ENCODE measurements around the gene PIMREG.

DNA sequence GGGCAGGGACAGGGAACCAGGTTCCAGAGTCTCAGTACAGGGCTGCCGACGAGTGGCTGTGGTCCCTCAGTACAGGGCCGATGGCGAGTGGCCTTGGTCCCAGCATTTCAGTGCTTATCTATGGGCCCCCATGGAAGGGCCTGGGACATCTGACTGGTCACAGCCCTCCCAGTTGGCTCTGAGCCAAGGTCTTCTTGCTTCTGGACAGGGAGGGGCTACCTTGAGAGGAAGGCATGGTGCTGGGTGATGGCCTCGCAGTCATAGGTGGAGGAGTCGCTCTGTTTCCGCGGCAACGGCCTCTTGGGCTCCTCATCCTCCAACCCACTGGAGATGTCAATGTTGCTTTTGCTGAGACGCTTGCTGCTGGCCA is 32.5 kb downstream of the PIMREG start:
- no peak for TF ChIP-seq EZH2phosphoT487 (IDR thresholded peaks at IDR 0.05; ENCODE audit: borderline replicate concordance, low read length)
- TF ChIP-seq, protein P1, sequence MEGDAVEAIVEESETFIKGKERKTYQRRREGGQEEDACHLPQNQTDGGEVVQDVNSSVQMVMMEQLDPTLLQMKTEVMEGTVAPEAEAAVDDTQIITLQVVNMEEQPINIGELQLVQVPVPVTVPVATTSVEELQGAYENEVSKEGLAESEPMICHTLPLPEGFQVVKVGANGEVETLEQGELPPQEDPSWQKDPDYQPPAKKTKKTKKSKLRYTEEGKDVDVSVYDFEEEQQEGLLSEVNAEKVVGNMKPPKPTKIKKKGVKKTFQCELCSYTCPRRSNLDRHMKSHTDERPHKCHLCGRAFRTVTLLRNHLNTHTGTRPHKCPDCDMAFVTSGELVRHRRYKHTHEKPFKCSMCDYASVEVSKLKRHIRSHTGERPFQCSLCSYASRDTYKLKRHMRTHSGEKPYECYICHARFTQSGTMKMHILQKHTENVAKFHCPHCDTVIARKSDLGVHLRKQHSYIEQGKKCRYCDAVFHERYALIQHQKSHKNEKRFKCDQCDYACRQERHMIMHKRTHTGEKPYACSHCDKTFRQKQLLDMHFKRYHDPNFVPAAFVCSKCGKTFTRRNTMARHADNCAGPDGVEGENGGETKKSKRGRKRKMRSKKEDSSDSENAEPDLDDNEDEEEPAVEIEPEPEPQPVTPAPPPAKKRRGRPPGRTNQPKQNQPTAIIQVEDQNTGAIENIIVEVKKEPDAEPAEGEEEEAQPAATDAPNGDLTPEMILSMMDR (IDR thresholded peaks at IDR 0.05; ENCODE audit: low read depth, low read length, poor library complexity, severe bottlenecking): no peak
